HS-5 (cell line): Measurements from ENCODE around the gene CCDC80.

Experiments
- DNase-seq: peaks from one replicate; pipeline ENCODE4 v3.0.0-alpha.2; 2012; ENCODE audit warnings: low read depth

Gene CCDC80

DNA sequence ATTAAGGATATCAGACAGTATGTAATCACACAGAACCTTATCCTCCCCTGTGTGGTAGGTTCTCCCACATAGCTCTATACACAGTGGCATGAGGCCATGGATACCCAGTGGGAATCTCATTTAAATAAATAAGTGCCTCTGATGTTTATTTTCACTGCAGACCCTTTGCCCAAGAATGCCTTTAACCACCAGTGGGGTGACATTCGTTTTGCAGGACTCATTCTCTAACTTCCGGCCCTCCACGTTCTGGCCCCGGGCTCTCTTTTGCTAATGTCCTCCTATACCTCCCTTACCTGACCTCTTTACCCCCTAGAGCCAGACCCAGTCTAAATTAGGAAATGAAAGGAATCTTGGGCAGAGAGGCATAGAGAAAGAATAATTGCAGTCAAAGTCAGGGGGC, 8.3 kb downstream of the CCDC80 start:
- no peak for DNase-seq

- DNase-seq = no peak
Observed at GRCh38 chr3:112631257-112631656, 9.7 kb downstream of the CCDC80 start.

- DNase-seq = peak; percentile 75
Observed at GRCh38 chr3:112629425-112629824, 11.5 kb downstream of the CCDC80 start.

DNA sequence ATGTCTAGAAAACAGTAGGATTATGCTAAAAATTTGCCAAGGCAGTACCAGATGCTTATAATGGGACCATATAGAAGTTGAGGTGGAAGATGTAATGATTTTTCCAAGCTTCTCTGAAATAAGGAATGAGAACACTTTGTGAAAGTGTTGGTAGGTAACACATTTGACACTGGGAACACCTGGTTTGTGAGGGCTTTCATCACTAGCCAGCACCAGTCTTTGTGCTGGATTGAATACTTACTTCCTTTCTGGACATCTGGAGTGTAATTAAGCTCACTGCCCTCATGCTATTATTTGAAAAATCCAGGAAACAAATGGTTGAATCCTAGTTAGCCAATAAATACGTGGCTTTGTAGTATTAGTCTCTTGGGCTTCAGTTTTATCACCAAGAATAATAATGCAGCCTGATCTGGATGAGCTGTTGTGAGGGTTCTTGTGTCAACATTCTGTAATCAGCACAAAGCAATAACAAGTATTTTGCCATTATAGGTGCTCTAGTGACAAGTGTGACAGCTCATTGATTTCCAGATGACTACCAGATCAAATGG, 12.9 kb downstream of the CCDC80 start:
- DNase-seq = no peak

GRCh38 chr3:112627419-112627818, 13.5 kb downstream of the CCDC80 start:
- DNase-seq = no peak

DNA sequence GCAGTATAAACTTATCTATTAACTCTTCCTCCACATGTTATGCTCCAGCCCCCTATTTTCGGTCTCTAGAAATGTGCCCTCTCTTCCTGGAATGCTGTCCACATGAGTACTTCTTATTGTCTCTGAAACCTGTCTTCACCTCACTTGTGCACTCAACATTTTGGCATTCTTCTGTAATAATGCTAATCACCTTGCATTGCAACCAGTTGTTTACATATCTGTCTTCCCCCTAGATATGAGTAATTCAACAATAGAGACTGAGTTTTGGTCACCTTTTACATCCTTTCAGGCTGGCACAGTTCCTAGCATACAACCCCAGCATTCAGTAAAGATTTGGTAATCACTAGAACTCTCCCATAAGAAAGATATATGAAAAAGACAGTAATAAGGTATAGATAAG, 17.2 kb downstream of the CCDC80 start:
- DNase-seq = no peak

- DNase-seq = no peak
Observed at GRCh38 chr3:112623213-112623612, 17.7 kb downstream of the CCDC80 start.

DNA sequence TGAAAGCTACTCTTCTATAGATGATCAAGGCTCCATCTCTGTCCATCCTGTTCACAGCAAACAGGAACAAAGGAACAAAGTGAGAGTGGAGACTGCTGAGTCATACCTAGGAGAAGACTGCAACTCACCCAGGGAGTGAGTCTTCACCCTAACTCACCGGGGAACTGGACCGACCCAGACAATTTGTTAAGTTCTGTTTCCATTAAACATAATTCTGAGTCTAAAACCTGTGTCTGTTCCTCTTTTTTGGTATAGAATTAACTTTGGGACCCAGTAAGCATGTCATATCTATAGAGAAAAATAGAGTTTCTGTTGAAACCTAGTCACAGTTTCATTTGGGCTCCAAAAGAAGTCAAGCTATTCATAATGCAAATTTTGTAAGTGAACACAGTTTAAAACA, 21.6 kb downstream of the CCDC80 start:
- DNase-seq = no peak

GRCh38 chr3:112617285-112617684, 23.7 kb downstream of the CCDC80 start:
- DNase-seq = no peak

GRCh38 chr3:112615989-112616731, 24.8 kb downstream of the CCDC80 start:
- no peak for DNase-seq

DNA sequence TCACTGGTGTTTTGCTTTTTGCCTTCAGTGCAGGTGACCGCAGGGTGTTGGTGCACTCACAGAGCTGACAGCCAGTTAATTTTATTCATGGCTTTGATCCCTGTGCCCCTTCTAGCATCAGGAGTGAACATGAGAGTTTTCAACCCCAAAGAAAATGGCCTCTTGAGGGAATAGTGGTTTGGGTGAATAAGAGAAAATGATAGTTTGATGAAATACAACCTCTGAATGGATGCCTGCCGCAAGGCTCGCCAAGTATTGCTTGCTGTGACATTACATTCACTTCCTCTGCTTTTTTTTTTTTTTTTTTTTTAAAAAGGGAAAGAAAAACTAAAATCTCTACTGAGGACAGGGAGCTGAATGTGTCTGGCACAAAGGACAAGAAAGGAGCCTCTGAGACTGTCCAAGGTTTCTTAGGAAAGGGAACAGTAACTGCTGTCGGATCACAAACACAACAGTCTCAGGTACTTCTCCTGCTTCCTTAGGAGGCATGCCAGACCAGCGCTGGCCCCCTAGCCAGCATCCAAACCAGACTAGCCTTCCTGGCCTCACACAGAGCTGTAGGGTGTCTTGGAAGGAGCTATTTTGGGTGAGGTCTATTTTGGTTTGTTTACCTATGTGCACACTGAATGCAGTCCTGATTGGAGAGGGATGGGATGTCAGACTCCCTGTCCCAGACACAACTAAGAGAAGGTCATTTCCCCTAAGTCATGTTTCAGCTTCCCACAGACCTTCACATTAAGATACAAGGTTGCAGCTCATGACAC, 29.0 kb downstream of the CCDC80 start:
- DNase-seq = no peak

DNA sequence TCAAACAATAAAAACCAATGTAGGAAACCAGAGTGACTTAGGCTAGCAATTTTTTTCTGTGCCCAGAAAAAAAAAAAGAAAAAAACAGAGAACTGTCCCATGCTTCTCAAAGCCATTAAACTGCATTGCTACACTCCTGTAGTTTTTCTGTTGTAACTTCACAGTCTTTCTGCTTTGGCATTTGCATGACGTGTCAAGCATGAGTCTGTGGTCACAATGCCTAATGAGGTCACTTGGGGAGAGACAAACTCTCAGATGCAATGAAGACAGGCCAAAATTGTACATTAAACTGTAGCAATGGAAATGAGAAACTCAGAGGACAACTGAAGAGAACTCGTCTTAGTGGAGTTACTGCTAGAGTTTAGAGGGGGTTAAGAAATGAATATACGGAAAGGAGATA, 30.8 kb downstream of the CCDC80 start:
- peak; percentile 51 for DNase-seq

DNA sequence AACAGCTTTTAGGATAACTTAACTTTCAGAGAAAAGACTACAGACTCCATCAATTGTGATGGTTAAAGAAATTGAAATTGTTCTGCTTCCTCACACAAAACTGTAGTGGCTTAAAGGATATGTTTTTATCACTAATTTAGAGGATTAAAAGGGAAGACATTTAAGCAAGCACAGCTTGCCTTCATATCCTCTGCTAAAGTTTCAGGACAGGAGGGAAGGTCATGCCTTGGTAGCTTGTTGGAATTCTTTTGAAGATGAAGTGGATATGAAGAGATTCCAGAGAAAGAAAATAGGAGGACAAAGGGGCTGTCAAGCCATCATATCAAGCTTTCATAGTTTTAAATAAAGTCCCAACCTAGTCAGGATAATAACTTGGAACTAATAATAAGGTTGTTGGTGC, 33.1 kb downstream of the CCDC80 start:
- DNase-seq = no peak

GRCh38 chr3:112606098-112606497, 34.8 kb downstream of the CCDC80 start:
- DNase-seq = no peak

DNA sequence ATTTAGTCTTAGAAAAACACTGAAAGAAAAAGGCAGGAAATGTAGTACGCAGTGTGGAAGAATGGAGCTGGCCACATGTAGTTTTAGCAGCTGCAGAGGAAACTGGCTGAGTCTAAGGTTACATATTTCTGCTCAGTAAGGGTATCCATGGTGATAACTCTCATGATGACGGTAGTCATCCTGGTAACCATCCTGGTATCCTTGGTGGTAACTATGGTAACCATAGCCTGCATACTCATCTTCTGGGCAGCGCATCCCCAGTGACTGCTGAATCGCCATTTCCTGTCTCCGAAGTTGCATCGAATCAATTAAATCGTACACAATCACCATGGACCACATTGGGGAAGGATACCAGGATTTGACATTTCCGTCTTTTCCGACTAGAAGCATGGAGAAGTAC, 35.7 kb downstream of the CCDC80 start:
- peak; percentile 96 for DNase-seq

DNA sequence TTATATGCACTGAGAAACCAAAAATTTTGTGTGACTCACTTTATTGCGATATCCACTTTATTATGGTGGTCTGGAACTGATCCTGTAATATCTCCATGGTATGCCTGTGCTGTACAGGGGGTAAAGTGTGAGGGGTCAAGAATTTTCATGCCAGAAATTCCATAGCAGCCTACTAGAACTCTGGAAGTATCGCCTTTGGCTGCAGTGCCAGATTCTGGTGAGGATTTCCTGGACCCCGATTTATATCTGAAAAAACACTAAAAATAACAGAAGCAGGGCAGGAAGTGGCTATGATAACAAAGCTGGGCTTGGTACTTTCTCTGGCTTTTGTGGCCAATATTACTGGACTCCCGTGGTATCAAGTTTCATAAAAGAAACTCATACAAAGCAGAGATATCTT, 36.4 kb downstream of the CCDC80 start:
- peak; percentile 94 for DNase-seq

- DNase-seq = no peak
Observed at GRCh38 chr3:112602217-112602838, 38.6 kb downstream of the CCDC80 start.

GRCh38 chr3:112598731-112599130, 42.2 kb downstream of the CCDC80 start:
- DNase-seq = no peak

DNA sequence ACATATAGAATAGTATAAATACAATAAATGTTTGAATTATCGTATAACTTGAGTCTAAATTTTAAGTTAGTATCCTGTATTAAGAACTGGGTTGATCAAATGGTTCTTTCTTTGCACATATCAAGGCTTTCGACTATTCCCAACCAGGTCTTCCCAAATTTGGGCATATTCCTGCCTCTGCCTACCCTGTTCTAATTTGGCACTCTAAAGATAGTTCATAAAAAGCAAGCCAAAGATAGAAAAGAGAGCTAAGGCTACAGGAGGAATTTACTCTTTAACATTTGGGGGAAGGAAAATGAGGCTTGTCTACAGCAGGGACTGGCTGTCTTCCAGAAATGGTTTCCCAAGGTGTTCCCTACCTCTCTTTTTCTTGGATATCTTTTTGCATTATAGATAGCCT, 43.0 kb downstream of the CCDC80 start:
- DNase-seq = no peak

DNA sequence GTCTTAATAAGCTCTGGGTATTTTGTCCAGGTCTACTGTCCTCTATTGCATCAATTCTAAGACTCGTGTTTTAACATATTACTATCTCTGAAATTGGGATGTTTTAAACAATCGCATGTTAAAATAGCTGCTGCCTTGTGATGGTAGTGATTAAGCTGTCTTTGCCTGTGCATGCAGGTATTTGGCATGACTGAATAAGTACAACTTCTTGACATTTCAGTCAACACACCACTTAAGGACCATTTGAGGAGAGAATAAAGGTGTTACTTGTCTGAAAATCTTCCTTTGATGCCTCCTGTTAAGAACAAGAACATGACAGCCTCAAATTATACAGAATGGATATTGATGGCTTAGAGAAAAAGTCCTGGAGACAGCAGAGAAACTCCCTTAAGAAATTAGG, 46.1 kb downstream of the CCDC80 start:
- DNase-seq = no peak

- no peak for DNase-seq
Observed at GRCh38 chr3:112593258-112593657, 47.7 kb downstream of the CCDC80 start.

DNA sequence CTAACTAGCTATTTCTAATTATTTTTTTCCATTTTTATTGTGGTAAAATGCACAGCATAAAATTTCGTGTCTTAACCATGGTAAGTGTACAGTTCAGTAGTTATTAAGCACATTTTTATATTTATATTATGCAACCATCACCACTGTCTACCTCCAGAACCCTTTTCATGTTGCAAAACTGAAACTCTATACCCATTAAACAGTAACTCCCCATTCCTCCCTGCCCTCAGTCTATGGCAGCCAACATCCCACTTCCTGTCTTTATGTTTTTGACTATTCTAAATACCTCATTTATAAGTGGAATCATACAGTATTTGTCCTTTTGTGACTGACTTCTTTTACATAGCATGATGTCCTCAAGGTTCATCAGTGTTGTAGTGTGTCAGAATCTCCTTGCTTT, 53.6 kb downstream of the CCDC80 start:
- no peak for DNase-seq

- no peak for DNase-seq
Observed at GRCh38 chr3:112585782-112586181, 55.2 kb downstream of the CCDC80 start.
